Measurements from ENCODE around the gene CYP11A1.

Gene CYP11A1

DNA sequence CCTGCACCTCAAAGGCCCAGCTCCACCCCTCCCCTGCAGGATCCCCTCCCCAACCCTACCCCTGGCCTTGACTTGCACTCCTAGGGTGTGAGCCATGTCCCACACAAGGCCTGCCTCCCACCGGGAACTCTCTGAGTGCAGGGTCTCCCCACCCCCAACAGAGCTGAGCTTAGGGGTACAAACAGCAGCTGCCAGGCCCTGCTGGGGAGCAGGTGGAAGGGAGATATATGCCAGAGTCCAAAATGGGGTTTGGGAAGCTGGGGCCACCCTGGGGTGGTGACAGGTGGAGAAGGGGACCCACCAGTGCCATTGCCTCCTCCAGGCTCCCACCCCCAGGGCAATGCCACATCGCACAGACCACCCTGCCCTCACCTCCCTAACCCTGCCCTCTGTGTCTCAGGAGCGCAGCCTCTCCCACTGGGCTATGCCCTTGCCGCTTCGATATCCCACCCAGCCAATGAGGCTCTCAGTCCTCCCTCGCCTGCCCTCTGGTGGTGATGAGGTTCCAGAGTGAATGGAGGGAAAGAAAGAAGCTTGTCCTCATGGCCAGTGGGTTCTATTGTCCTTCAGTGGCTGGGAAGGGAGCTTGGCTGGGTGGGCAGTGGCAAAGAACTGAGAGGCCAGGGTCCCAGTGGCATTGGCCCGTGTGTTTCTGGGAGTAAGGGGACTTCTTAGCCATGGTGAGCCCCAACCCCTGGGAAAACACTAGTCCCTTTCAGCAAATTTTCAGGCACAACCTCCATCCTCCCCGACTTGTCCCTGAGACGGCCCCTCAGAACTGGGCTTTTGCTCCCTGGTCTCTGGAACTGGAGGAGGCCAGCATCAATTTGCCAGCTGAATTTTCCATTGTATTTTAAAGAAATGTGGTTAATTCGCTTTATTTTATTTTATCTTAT lies 46.8 kb downstream of the CYP11A1 start:
- Histone ChIP-seq H3K4me3 (no peak overlapping the region), H3K27ac (peak overlapping the region in 1 of 2 donors; percentile 93)
- no peak for DNase-seq (ENCODE audit: low spot score)
- TF ChIP-seq, protein P1, sequence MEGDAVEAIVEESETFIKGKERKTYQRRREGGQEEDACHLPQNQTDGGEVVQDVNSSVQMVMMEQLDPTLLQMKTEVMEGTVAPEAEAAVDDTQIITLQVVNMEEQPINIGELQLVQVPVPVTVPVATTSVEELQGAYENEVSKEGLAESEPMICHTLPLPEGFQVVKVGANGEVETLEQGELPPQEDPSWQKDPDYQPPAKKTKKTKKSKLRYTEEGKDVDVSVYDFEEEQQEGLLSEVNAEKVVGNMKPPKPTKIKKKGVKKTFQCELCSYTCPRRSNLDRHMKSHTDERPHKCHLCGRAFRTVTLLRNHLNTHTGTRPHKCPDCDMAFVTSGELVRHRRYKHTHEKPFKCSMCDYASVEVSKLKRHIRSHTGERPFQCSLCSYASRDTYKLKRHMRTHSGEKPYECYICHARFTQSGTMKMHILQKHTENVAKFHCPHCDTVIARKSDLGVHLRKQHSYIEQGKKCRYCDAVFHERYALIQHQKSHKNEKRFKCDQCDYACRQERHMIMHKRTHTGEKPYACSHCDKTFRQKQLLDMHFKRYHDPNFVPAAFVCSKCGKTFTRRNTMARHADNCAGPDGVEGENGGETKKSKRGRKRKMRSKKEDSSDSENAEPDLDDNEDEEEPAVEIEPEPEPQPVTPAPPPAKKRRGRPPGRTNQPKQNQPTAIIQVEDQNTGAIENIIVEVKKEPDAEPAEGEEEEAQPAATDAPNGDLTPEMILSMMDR (IDR thresholded peaks at IDR 0.05), result peak; percentile 31

DNA sequence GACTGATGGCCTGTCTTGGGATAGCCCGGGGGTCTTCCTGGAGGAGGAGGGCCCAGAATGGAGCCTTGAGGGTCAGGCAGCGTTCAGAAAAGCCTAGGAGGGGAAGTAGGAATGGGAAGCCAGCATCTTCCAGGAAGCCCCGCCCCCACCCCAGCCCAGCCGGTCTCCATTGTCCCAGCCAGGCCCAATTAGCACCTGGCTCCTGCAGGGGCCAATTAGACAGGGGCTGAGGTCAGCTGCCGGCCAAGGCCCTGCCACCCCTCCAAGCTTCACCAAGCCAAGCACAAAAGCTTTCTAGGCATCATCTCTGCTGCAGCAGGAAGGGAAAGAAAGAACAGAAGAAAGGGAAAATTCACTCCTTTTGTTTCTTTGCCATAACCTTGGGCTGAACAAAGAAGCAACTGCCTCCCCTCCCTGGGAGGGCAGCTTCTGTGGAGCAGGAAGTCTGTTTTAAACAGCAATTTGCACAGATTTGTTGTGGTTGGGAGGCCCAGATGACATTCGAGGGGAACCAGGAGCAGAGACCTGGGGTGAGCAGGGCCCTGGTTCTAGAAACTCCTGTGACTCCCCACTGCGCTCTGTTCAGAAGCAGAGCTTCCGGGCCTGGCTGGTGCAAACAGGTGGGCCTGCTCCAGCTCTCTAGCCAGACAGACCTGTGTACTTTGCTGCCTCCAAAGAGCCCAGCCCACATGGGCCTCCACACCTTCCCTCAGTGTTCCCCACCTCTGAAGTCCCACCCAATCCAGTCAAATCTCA lies 47.7 kb downstream of the CYP11A1 start:
- no peak overlapping the region for H3K4me3 ChIP-seq
- peak overlapping the region; percentile 76 to 93 for H3K27ac ChIP-seq
- DNase-seq (ENCODE audit: low spot score), result no peak
- TF ChIP-seq, protein P1 (IDR thresholded peaks at IDR 0.05), result no peak

DNA sequence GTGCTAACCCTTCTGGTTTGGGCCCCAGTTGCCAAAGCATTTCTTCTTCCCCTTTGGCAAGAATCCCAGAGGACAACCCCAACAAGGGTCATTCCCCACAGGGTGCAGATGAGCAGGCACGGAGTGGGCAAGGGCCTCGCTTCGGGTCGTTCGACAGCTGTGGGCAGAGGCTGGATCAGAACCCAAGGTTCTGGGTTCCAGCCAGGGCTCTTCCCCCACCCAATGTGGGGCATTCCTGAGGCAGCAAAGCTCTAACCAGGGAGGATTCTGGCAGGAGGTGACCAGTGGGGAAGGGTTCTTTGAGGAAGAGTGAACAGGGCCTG lies 48.3 kb downstream of the CYP11A1 start:
- TF ChIP-seq, protein P1 (IDR thresholded peaks at IDR 0.05), result no peak
- Histone ChIP-seq H3K27ac (peak overlapping the region; percentile 76 to 93), H3K4me3 (no peak overlapping the region)
- DNase-seq (ENCODE audit: low spot score), result no peak

DNA sequence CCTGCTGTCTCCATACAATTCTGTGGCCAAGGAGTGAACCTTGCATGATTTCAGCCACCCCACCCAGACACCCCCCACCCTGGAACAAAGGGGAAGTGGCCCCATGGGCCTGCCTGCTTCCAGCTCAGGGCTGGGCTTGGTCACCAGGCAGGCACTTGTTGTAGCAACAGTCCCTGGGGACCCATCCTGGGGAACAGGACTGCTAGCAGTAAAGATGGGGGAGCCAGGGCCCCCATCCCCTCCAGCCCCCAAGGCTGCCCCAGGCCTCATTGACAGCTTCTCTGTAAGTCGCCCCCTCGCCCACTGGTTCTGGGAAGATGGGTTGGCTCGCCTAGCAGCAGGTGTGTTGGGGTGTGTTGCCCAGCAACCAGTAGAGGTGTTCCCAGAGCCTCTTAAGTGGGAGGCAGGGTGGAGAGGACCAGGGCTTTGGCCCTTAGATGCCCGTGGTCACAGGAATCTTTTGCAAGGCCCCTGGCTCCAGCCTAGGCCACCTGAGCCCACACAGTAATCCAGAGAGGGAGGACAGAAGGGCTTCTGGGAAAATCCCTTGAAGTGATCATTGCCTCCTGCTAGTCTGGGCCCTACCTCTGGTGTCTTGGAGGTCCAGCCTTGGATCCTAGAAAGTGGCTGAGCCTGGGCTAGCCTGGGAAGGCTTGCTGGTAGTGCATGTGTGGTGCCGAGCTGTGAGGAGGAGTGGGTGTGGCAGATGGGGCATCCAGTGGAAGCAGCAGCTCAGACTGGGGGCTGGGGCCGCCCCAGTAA lies 48.9 kb downstream of the CYP11A1 start:
- no peak for DNase-seq (ENCODE audit: low spot score)
- peak overlapping the region; percentile 76 to 93 for H3K27ac ChIP-seq

DNA sequence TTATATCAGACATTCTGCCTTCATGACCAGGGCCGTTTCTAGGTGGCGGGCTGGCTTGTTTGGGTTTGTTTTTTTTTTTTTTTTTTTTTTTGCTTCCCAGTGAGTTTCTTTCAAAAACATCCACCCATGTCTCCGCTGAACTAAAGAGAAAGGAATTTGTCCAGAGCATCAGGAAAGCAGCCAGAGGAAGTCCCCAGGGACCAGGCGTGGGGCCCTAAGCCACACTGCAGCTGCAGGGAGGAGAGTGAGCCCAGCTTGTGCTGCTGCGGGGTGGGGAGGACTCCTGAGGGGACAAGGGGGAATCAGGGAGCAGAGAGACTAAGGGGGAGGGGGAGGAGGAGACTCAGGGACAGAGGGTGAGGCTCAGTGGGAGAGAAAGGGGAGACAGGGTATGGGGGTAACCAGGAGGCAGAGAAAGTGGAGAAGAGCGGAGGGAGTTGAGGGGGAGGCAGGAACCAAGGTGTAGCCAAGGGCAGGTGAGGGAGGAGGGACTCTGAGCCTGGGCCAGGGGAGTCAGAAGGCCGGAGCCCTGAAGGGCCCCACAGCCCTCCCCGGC lies 49.5 kb downstream of the CYP11A1 start:
- TF ChIP-seq, protein P1 (IDR thresholded peaks at IDR 0.05), result no peak
- peak; percentile 95 for DNase-seq (ENCODE audit: low spot score)
- Histone ChIP-seq H3K4me3 (peak overlapping the region; percentile 47), H3K27ac (peak overlapping the region; percentile 76 to 93)

More for the DNA sequence above, 48.9 kb downstream of the CYP11A1 start:
- TF ChIP-seq, protein P1 (IDR thresholded peaks at IDR 0.05), result no peak
- H3K4me3 ChIP-seq, result peak overlapping the region; percentile 47

DNA sequence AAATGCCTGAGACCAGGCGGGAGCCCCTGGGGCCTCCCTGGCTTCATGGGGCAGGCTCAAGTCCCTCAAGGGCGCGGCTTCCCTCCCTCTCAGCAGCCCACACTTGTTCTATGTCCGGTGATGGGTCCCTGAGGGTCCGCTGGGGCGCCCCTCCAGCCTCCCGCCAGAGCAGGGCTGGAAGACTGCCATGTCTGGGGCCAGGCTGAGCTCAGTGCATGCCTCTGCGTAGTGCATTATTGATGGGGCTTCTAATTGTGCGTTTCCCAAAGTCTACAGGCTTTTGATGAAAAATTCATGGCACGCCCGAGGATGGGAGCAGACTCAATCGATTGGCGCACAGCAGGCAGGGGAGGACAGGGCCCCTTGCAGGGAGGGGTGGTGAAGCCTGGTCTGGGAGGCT lies 51.3 kb downstream of the CYP11A1 start:
- TF ChIP-seq, protein P1 (IDR thresholded peaks at IDR 0.05), result no peak
- Histone ChIP-seq H3K27ac (peak overlapping the region; percentile 65 to 93), H3K4me3 (no peak overlapping the region)
- no peak for DNase-seq (ENCODE audit: low spot score)

Measured in coronary artery (tissue), 2 donors.